GM19328 (cell line): ENCODE data around the gene YLPM1.

ENCODE experiments used
- ATAC-seq: cut with Tn5 transposase; IDR thresholded peaks from one replicate; pipeline ENCODE4 v1.9.1; 2021; ENCODE audit warnings: mild to moderate bottlenecking, moderate library complexity; ENCODE audit not compliant: unreplicated experiment

YLPM1 gene

GRCh38 chr14:74841230-74842207 lies 78.4 kb downstream of the YLPM1 start:
- ATAC-seq, result peak; percentile 66

DNA sequence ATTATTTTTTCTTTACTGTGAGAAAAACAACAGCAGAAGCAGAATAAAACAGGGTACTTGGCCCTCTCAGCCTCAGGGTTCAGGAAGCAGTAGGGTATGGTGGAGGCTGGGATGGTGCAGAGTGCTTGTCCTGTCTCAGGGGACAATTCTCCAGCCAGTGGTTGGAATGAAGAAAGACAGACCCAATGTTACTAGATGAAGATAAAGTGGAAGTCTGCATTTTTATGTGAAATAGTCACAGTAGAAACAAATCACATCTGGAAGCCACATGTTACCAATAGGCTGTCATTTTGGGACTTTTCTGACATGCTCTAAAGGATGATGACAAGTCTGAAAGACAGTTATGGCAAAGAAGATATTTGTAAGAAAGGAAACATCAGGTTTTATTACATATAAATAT lies 80.5 kb downstream of the YLPM1 start:
- ATAC-seq, result no peak

DNA sequence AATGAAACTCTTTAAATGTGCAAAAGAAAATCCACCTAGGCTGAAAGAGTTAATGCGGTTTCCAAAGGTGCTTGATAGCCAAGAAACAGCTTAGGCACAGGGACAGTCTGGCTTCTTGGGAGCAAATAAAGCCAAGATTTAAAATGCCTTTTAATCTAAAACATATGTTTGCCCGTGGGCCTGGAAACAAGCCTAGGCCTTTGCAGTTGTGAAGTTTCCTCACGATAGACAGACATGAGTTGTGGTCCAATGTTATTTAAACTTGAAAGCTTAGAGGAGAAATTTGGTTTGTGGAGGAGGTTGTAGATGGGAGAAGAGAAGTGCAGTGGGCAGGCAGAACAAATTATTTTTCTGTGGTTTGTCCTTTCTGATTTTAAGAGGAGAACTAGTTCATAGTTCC lies 83.1 kb downstream of the YLPM1 start:
- no peak for ATAC-seq

DNA sequence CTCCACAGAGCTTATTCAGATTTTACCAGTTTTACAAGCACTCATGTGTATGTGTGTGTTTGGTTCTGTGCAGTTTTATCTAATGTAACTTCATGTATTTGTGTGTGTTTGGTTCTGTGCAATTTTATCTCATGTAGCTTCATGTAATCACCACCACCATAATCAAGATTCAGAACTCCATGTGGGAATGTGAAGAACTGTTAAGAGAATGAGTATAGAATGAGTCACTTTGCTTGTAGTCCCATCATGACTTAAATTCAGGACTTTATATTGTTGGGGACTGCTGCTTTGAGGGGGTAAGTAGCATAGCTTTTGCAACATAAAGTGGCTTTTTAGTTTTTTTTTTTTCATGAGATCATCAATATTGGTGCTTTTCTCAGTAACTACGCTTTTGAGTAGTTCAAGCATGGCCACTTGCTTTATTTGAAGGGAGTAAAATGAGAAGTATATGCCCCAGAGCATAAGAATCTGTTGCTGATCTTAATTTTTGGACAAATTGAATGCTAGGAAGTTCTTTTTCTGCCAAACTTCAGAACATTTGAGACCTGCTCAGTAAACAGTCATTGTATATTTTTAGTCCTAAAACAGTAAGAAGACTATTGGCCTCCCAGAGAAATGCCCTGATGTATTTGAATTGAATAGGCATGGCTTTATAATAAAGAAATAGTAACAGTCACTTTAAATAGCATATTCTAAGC lies 84.0 kb downstream of the YLPM1 start:
- ATAC-seq, result no peak

- no peak for ATAC-seq
Observed at GRCh38 chr14:74848768-74849167, 85.7 kb downstream of the YLPM1 start.

- no peak for ATAC-seq
Observed at GRCh38 chr14:74852922-74853530, 89.9 kb downstream of the YLPM1 start.

- ATAC-seq, result no peak
Observed at GRCh38 chr14:74853581-74853980, 90.5 kb downstream of the YLPM1 start.

DNA sequence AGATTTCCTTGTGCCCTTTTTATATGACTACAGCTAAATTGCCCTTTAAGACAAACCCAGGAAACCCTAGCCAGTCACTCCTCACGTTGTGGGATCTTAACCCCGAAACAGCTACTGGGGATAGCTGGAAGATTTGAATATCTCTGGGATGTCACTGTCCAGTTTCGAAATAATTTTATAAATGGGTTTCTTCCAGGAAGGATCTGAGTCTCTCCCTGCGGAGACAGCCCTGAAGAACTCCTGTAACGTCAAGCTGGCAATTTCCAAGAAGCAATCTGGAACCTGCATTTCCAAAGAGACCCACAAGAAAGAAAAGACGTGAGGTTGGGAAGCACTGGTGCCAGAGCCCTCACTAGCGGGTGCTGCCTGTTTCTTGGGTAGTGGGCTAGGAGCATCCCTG lies 91.9 kb downstream of the YLPM1 start:
- ATAC-seq, result no peak

- ATAC-seq, result no peak
Observed at GRCh38 chr14:74855945-74856344, 92.8 kb downstream of the YLPM1 start.

DNA sequence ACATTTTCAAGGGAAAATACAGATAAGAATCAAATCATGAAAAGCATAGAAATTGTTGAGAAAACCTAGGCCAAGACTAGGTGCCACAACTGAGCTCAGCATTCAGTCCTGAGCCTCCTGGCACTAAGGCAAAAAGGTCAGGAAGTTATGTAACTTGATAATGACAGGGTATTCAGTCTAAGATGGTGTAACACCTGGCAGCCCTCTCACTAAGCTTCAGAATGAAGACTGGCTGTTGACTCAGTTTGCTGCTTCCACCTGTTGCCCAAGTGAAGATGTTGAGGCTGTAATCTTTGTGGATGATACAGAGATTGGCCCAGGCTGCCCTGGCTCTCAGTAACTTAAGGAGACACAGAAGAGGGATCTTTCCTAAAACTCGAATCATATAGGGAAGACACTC lies 93.2 kb downstream of the YLPM1 start:
- no peak for ATAC-seq

DNA sequence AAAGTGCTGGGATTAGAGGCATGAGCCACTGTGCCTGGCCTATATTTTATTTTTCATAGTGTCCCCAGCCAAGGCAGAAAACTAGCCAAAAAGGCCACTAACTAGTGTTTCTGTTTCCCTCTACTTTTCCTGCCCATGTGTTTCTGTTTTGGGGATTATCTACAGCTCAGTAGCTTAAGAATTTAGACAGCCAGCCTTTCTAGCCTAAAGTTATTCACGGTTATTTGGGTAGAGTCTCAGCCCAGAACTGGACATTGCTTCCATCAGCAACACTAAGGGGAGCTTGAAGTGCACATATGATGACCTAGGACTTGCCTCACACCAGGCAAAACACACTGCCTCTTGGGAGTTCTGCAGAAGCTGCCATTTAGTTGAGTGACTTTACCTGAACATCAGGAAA lies 94.9 kb downstream of the YLPM1 start:
- no peak for ATAC-seq

- ATAC-seq, result no peak
Observed at GRCh38 chr14:74859757-74860552, 96.8 kb downstream of the YLPM1 start.

- no peak for ATAC-seq
Observed at GRCh38 chr14:74860899-74861733, 98.0 kb downstream of the YLPM1 start.

GRCh38 chr14:74861734-74862090 lies 98.6 kb downstream of the YLPM1 start:
- ATAC-seq, result no peak

DNA sequence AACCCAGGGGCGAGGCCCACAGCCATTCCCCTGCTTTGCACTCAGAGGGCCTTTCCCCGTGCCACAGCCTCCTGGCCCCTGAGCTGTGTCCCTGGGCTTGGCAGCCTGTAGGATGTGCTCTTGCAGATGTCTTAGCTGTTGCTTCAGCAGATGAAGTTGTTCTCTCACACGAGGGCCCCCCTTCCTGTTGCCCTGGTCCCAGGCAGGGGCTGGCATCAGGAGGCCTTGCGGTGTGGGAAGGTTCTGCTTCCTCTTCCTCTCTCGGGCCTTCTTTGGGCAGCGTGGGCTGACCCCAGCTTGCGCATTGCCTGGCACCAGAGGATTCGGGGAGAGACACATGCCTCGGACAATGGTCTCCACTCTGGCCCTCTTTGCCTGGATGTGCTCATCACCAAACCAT lies 100.2 kb downstream of the YLPM1 start:
- no peak for ATAC-seq

- ATAC-seq, result no peak
Observed at GRCh38 chr14:74864198-74864597, 101.1 kb downstream of the YLPM1 start.

DNA sequence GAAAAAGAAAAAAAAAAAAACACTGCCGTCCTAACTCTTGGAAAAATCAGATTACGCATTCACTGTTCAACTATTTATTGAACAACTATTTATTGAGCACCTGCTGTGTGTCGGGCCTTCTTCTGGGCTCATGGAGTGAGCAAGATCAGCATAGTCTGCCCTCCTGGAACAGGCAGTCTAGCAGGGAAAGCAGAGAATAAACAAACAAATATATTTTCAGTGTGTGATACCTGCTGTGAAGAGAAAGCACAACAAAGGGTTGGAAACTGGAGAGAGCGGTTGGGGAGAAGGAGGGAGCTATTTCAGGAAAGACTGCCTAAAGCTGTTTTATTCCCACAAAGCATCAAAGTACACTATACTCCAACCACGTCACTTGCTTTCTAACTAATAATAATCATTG lies 102.0 kb downstream of the YLPM1 start:
- ATAC-seq, result no peak

- no peak for ATAC-seq
Observed at GRCh38 chr14:74866708-74867389, 103.7 kb downstream of the YLPM1 start.

- no peak for ATAC-seq
Observed at GRCh38 chr14:74867673-74868072, 104.6 kb downstream of the YLPM1 start.

DNA sequence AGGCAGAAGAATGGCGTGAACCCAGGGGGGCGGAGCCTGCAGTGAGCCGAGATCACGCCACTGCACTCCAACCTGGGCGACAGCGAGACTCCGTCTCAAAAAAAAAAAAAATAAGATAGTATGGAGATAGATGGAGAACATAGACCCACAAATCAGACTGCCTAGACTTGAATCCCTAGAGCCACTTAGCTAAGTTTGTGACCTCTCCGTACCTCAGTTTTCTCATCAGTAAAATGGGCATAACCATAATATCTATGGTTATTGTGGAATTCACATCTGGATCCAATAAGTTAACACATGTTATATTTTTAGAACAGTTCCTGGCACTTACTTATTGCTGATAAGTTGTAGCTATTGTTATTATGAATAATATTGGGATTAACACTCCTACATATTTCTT lies 105.6 kb downstream of the YLPM1 start:
- no peak for ATAC-seq
